ENCODE data around the gene LOXL4. TPM values are rescaled to one million over a fixed set of nuclear protein-coding genes. Genes with fewer than 3 reads are reported as not detected.

The LOXL4 gene
- total and polyA plus RNA-seq, 9 donors: 5.1 to 32.9 (median 8.2) TPM

DNA sequence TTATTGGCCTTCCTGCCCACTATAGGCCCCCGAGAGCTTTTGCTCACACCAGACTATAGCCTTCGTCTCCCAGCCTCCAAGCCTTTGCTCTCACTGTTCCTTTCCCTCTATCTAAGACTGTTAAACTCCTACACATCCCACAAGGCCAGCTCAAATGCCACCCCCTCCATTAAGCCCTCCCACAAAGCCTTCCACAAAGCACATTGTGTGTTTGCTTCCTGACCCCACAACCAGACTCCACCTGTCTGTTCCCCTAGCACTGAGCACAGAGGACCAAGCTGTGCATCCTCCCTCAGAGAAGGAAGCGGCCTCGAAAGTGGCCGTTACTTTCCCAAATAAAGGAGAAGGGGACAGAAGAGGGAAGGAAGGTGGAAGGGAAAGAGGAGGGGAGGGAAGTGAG, 1.3 kb downstream of the LOXL4 start:
- WGBS, 3 donors: 82 to 88% (median 85%) methylated on average over 5 of the region's 5 CpGs
- intact Hi-C loops (cut with DNase I): no loop called here

DNA sequence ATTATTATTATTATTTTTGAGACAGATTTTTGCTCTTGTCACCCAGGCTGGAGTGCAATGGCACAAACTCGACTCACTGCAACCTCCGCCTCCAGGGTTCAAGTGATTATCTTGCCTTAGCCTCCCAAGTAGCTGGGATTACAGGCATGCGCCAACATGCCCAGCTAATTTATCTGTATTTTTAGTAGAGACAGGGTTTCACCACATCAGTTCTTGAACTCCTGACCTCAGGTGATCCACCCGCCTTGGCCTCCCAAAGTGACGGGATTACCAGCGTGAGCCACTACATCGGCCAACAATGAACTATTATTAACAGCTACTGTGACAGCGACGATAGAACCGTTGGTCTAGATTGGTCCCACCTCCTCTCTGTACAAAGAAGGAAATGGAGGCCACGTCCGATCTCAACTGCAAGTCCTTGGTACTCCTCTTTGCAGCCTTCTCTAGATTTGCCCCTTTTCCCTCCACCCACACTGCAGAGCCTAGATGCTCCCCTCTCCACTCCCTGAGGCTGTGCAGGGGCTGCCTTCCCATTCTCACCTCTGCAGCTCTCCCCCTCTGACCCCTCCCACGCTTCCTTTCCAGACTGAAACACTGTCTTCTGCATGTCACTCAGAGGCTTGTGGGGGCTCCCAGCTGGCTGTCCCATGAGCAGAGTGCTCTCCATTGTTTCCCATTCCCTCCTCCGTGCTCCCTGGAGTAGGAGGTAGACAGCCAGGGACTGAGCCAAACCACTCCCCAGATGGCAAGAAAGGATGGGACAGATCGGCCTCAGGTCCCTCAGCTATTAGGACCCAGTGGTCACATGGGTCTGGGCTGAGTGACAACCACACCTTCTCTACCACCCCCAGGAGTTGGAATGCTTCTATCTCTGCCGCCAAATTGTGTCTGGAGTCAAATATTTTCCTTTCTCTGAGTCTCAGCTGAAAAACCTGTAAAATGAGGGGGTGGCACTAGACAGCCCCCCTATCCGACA, 2.3 kb downstream of the LOXL4 start:
- no peak overlapping the region for H3K27ac ChIP-seq
- 81 to 86% (median 85%) methylated on average over 17 of the region's 17 CpGs for WGBS, 3 donors
- no peaks in the 10 kb centered on the region for H3K36me3 ChIP-seq
- TF ChIP-seq POLR2A (IDR thresholded peaks at IDR 0.05) (no peak), EP300 (IDR thresholded peaks at IDR 0.05) (no peak)
- TF ChIP-seq, protein P1, sequence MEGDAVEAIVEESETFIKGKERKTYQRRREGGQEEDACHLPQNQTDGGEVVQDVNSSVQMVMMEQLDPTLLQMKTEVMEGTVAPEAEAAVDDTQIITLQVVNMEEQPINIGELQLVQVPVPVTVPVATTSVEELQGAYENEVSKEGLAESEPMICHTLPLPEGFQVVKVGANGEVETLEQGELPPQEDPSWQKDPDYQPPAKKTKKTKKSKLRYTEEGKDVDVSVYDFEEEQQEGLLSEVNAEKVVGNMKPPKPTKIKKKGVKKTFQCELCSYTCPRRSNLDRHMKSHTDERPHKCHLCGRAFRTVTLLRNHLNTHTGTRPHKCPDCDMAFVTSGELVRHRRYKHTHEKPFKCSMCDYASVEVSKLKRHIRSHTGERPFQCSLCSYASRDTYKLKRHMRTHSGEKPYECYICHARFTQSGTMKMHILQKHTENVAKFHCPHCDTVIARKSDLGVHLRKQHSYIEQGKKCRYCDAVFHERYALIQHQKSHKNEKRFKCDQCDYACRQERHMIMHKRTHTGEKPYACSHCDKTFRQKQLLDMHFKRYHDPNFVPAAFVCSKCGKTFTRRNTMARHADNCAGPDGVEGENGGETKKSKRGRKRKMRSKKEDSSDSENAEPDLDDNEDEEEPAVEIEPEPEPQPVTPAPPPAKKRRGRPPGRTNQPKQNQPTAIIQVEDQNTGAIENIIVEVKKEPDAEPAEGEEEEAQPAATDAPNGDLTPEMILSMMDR (IDR thresholded peaks at IDR 0.05): no peak
- no peaks in the 10 kb centered on the region for H3K27me3 ChIP-seq
- H3K4me1 ChIP-seq (ENCODE audit: insufficient read depth): peaks cover 16% of the 10 kb centered on the region
- DNase-seq: peak in 1 of 5 donors; percentile 17
- H3K4me3 ChIP-seq: no peak overlapping the region
- intact Hi-C loops (cut with DNase I): no loop called here
- no peaks in the 10 kb centered on the region for H3K9me3 ChIP-seq

More for the DNA sequence above, 1.3 kb downstream of the LOXL4 start:
- H3K9me3 ChIP-seq: no peaks in the 10 kb centered on the region
- H3K4me1 ChIP-seq (ENCODE audit: insufficient read depth): peaks cover 16% of the 10 kb centered on the region
- no peak overlapping the region for H3K27ac ChIP-seq
- H3K4me3 ChIP-seq: no peak overlapping the region
- DNase-seq: no peak
- H3K27me3 ChIP-seq: no peaks in the 10 kb centered on the region
- H3K36me3 ChIP-seq: no peaks in the 10 kb centered on the region
- TF ChIP-seq, protein P1 (IDR thresholded peaks at IDR 0.05): no peak
- TF ChIP-seq POLR2A (IDR thresholded peaks at IDR 0.05): no peak

DNA sequence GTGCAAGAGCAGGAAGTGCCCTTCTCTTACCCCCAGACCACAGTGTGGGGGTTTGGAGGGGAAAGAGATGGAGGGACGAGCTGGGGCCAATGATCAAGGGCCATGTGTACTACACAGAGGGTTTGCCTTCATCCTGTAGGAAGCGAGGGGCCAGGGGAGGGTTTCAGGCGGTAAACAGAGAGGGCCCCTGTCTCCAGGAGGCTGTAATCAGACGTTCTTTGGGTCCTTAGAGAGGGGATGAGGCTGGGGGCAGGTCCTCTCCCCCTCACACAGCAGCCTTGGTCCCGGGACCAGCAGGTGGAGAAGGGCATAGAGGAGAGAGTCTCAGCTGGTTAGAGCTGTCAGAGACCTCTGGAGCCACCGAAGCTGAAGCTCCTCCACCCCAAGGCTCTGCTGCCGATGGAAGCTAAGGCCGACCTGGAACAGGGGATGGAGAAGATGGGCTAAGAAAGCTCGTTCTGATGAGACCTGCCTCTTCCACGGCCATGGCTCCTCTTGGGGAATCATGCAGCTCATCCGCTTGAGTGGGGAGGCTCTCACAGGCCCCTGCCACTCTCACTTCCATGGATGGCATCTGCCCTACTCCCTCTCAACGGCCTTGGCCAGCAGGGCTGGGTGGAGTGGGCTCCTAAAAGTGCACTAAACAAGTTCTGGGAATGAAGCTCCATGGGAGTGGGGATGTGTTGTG, 3.5 kb downstream of the LOXL4 start:
- H3K4me3 ChIP-seq: no peak overlapping the region
- no peaks in the 10 kb centered on the region for H3K27me3 ChIP-seq
- intact Hi-C loops (cut with DNase I): no loop called here
- H3K9me3 ChIP-seq: no peaks in the 10 kb centered on the region
- H3K36me3 ChIP-seq: no peaks in the 10 kb centered on the region
- H3K4me1 ChIP-seq (ENCODE audit: insufficient read depth): peaks cover 15% of the 10 kb centered on the region
- TF ChIP-seq POLR2A (IDR thresholded peaks at IDR 0.05) (no peak), EP300 (IDR thresholded peaks at IDR 0.05) (no peak)
- TF ChIP-seq, protein P1 (IDR thresholded peaks at IDR 0.05): no peak
- WGBS, 3 donors: 84 to 89% (median 86%) methylated on average over 12 of the region's 12 CpGs
- no peak overlapping the region for H3K27ac ChIP-seq
- no peak for DNase-seq

DNA sequence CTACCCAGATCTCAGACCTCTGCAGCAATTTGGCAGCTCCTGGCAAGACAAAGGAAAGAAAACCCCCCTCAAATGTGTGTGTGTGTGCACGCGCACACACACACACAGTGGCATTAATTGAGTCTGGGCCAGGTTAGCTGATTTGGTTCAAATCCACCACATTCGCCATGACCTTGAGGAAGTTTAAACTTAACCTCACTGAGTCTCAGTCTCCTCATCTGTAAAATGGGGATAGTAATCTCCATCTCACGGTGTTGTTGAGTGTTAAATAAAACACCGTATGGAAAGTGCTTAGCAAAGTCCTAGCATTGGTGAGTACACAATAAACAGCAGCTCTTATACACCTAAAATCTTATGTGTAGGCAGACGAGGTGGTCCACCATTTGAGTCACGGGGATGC, 4.9 kb downstream of the LOXL4 start:
- intact Hi-C loops (cut with DNase I): no loop called here
- Histone ChIP-seq H3K27ac (no peak overlapping the region), H3K36me3 (no peaks in the 10 kb centered on the region), H3K4me3 (no peak overlapping the region), H3K27me3 (no peaks in the 10 kb centered on the region), H3K4me1 (ENCODE audit: insufficient read depth) (peaks cover 7% of the 10 kb centered on the region), H3K9me3 (no peaks in the 10 kb centered on the region)
- no peak for DNase-seq
- 90 to 91% (median 90%) methylated on average over 7 of the region's 7 CpGs for WGBS, 3 donors
- TF ChIP-seq, protein P1 (IDR thresholded peaks at IDR 0.05): no peak
- TF ChIP-seq EP300 (IDR thresholded peaks at IDR 0.05) (no peak), POLR2A (IDR thresholded peaks at IDR 0.05) (no peak)
